G401 (cell line): ENCODE measurements around the gene SNX25. TPM values are rescaled to one million over a fixed set of nuclear protein-coding genes. Genes with fewer than 3 reads are reported as not detected.
A peak's percentile ranks its signal among the peaks of the same experiment; 100 is the strongest.

ENCODE experiments used
- DNase-seq: peaks from one replicate; pipeline ENCODE4 v3.0.0-alpha.2; 2015; ENCODE audit warnings: low spot score
- in situ Hi-C: cut with HindIII; loops from 2 replicates; pipeline ENCODE4 v1.10.0; 2016; ENCODE audit warnings: low sequenced_read_pairs, mixed read lengths
- total RNA-seq: library from RNA; depleted of rRNA; stranded (reverse); fragments of >200 nt; shearing (Covaris generic); gene quantifications from 2 replicates; pipeline ENCODE4 v1.2.3, GENCODE V29; 2014

SNX25 gene
- total RNA-seq, 1 experiment from 2014 or later, result 13.7 TPM

DNA sequence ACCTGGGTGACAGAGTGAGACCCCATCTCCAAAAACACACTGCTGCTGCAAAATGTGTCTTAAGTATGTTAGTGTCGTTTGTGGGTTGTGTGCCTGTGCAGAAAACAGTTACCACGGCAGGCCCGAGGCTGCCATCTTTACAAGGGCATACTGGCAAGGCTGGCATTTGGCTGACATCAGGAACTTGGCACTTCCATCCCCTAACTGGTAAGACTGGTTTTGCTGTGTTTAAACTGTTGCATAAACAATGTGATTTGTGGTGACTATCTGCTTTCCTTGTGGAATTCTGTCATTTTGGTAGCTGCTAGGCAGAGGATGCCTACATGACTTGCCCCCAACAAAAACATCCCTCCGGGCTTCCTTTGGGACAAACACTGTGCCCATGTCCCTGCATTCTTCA lies 174.1 kb downstream of the SNX25 start:
- no peak for DNase-seq
- in situ Hi-C loops, result no loop called here

GRCh38 chr4:185384061-185384460 lies 174.7 kb downstream of the SNX25 start:
- in situ Hi-C loops, result no loop called here
- DNase-seq, result no peak

DNA sequence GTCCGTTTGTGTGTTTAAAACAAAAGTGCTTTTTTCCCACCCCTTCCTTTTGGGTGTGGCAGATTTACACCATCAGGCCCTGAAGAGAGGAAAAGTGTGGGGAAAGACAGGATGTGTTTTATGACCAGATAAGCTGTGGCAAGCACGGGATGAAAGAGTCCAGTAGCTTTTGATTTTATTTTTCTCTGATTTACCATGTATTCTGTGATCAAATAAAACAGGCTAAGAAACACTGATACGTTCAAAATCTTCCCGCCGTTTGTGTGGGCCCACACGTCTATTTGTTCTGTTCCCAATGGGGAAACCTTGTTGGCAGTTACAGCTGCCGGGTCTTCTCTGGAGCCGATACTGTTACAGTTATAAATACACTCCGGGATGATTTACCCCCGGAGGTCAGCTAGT lies 175.5 kb downstream of the SNX25 start:
- in situ Hi-C loops, result no loop called here
- no peak for DNase-seq

- DNase-seq, result no peak
- in situ Hi-C loops, result no loop called here
These were observed 178.6 kb downstream of the SNX25 start for GRCh38 chr4:185387957-185388356.

- in situ Hi-C loops, result no loop called here
These were observed 181.5 kb downstream of the SNX25 start for GRCh38 chr4:185390941-185391340.

GRCh38 chr4:185392156-185392555 lies 182.8 kb downstream of the SNX25 start:
- DNase-seq, result no peak
- in situ Hi-C loops, result no loop called here

More at GRCh38 chr4:185390941-185391340, 181.5 kb downstream of the SNX25 start:
- no peak for DNase-seq

DNA sequence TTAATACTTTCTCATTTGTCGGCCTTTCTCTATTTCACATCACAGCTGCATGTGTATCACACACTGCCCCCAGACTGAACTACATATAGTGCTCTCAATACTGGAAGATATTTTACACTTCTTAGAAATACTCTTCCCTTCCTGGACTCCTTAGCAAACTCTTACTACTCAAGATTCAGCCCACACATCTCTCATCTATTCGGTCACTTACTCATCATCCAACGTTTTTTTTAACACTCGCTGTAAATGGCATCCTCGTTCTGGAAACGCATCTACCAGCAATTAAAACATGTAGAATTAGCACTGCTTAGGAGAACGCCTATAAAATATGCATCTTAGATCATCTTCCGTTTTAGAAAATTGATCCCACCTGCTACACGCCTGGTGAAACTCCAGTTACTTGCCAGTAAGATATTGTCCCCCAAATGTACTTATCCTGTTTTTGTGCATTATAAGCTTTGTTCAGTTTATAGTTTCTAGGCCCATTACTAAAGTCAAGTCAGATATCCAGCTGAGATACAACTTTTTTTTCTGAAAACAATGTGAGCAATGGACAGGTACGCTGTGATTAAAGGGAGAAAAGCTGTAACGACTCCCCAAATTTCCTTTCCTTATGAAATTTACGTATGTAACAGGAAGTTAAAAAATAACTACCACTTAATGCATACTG lies 185.3 kb downstream of the SNX25 start:
- no peak for DNase-seq
- in situ Hi-C loops, result no loop called here

GRCh38 chr4:185395238-185395955 lies 186.0 kb downstream of the SNX25 start, which contains the start of gene LRP2BP:
Gene LRP2BP (minus strand): TSS chr4:185395924. CDS start chr4:185378186, 17,738 bp downstream.
- in situ Hi-C loops, result no loop called here
- peak; percentile 93 for DNase-seq

GRCh38 chr4:185395956-185396723 lies 186.7 kb downstream of the SNX25 start:
- in situ Hi-C loops, result no loop called here
- peak; percentile 97 for DNase-seq

DNA sequence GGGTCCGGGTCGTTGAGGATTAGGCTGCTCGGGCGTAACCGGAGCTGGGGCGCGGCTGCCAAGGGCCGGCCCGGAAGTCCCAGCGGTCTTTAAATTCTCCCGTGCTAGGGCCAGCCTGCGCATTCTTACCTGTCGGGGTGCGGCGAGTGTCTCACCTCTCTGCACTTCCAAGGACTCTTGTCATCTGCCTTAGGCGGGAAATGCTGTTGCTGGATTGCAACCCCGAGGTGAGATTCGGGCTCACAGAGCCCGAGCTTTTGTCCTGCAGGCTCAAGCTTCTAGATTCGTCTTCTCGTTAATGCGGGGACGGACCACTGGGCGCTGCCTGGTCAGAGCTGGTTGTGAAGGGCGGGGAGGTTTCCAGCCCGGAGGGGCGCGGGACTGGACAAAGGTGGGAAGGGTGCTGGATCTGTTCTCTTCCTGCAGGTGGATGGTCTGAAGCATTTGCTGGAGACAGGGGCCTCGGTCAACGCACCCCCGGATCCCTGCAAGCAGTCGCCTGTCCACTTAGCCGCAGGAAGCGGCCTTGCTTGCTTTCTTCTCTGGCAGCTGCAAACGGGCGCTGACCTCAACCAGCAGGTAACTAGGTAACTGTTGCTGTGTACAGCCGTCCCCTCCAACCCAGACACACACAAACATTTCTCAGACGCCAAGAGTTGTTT lies 187.5 kb downstream of the SNX25 start, which contains the start of gene ANKRD37:
Gene ANKRD37, plus strand, starts transcription at position 118 of the 662 bp plus-strand sequence. Its CDS starts 83 bp downstream, at position 201.
- in situ Hi-C loops, result no loop called here

GRCh38 chr4:185398618-185399017 lies 189.2 kb downstream of the SNX25 start:
- in situ Hi-C loops, result no loop called here

More for the DNA sequence above, 187.5 kb downstream of the SNX25 start, which contains the start of gene ANKRD37:
- peak; percentile 43 for DNase-seq

GRCh38 chr4:185399466-185399865 lies 190.1 kb downstream of the SNX25 start:
- in situ Hi-C loops, result no loop called here
- no peak for DNase-seq

More at GRCh38 chr4:185398618-185399017, 189.2 kb downstream of the SNX25 start:
- no peak for DNase-seq

GRCh38 chr4:185404031-185404430 lies 194.6 kb downstream of the SNX25 start:
- peak; percentile 47 for DNase-seq
- in situ Hi-C loops, result no loop called here

DNA sequence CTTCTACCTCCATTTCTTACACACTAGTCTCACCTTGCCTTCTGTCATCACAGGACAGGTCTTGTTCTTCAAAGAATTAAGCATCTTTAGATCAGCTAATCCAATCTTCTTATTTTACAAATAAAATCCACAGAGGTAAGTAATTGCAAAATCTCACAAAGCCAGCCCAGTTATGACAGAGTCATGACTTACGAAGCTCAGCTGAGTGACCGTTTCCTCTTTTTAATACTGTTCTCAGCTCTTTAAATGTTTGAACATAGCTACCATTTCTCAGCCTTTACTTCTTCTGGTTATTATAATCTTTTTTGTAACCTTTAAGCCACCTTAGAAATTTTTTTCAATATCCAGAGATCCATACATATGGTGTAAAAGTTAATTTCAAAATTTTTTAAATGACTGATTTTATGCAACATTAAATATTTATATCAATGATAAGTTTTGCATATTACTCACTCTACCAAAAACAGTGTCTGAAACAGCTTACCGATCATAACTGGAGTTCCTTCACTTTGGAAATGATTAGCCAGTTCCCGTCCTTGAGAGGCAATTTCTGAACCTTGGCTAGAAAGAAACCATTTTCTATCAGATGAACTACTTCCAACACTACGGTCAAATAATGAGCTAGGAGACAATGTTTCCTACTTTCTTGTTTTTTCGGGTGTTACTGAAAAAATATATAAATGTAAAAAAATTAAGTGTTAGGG lies 196.1 kb downstream of the SNX25 start:
- in situ Hi-C loops, result no loop called here
- no peak for DNase-seq

DNA sequence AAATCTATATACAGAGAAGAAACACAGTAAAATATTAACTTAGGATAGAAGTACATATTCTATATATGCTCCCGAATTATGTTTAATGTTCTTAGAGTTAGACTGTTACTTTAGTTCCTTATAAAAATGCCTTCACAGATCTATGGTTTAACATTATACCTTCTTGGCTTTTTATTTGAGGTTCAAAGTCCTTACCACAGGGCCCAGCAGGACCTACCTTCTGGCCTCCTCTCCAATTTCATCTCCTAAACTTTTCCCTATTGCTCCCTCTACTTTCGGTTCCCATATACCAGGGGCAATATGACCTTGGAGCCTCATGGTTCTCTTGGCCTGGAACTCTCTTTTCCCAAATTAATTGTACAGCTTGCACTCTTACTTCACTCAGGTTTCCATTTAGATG lies 199.0 kb downstream of the SNX25 start:
- no peak for DNase-seq
- in situ Hi-C loops, result no loop called here

DNA sequence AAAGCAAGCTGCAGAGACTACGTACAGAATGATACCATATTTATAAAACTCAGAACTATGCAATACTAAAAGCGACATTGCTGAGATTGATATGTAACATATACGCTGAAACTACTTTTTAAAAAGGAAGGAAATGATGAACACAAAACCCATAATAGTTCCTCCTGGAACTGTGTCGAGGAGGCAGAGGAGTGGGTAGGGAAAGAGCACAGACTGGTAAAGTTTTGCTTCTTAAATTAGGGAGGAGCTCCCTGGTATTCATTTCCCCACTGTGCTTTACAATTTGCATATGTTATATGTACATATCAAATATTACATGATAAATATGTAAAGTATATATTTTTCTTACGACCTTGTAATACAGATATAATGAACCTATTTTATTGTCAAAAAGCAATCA lies 202.5 kb downstream of the SNX25 start:
- in situ Hi-C loops, result no loop called here

GRCh38 chr4:185412412-185412811 lies 203.0 kb downstream of the SNX25 start:
- DNase-seq, result no peak
- in situ Hi-C loops, result no loop called here

More for the DNA sequence above, 202.5 kb downstream of the SNX25 start:
- no peak for DNase-seq
